HG03108 (cell line): ENCODE measurements around the gene PFKFB4.
"Not testable (repeated sequence)": the region's sequence is repeated elsewhere in the genome, so short reads cannot be mapped to it uniquely, and the experiment has no call there.

Source experiments
- ATAC-seq: cut with Tn5 transposase; IDR thresholded peaks from one replicate; pipeline ENCODE4 v1.9.1; 2021; ENCODE audit warnings: moderate library complexity; ENCODE audit not compliant: unreplicated experiment

PFKFB4 gene

DNA sequence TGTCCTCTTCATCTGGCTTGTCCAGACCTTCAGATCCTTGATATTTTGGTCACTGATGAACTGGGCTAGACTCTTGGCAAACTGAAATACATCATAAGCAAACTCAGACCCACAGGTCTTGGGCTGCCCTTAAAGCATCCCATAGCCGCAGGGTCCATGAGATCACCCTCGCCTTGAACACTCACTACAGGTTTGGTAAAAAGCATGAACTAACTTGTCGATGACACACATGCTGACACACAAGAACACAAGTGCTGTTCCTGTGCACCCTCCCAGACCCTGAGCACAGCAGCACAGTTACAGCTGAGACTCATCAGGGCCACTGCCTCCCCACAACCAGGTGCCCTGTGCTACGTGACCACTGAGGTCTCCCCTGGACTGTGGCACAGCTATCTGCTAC, 21.0 kb downstream of the PFKFB4 start:
- ATAC-seq, result no peak

DNA sequence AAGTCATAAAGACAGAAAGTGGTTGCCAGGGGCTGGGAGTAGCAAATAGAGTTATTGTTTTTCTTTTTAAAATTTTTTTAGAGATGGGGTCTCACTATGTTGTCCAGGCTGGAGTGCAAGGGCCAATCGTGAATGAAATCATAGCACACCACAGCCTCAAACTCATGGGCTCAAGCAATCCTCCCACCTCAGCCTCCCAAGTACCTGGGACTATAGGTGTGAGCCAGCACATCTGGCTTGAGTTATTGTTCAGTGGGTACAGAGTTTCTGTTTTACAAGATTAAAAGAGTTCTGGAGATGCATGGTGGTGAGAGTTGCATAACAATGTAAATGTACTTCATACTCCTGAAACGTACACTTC, 23.6 kb downstream of the PFKFB4 start:
- no peak for ATAC-seq

DNA sequence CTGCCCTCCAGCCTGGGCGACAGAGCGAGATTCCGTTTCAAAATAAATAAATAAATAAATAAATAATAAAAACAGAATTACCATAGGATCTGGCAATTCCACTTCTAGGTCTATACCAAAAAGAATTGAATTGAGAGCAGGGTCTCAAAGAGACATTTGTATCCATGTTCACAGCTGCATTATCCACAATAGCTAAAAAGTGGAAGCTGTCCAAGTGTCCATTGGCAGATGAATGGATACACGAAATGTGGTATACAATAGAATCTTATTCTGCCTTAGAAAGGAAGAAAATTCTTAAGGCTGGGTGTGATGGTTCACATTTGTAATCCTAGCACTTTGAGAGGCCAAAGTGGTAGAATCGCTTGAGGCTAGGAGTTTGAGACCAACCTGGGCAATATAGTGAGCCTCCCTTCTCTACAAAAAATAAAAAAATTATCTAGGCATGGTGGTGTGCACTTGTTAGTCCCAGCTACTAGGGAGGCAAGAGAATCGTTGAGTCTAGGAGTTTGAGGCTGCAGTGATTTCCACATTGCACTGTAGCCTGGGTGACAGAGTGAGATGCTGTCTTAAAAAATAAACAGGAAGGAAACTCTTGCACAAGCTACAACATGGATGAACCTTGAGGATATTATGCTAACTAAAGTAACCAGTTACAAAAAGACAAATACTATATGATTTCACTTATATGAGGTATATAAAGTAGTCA, 24.2 kb downstream of the PFKFB4 start:
- no peak for ATAC-seq

DNA sequence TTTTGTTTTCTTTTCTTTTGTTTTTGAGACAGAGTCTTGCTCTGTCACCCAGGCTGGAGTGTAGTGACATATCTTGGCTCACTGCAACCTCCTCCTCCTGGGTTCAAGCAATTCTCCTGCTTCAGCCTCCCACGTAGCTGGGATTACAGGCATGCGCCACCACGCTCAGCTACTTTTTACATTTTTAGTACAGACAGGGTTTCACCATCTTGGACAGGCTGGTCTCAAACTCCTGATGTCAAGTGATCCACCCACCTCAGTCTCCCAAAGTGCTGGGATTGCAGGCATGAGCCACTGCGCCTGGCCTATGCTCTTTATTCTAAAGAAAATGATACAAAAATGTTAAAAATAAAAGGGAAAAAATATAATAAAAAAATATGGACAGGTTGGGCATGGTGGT, 25.9 kb downstream of the PFKFB4 start:
- not testable (repeated sequence) for ATAC-seq

DNA sequence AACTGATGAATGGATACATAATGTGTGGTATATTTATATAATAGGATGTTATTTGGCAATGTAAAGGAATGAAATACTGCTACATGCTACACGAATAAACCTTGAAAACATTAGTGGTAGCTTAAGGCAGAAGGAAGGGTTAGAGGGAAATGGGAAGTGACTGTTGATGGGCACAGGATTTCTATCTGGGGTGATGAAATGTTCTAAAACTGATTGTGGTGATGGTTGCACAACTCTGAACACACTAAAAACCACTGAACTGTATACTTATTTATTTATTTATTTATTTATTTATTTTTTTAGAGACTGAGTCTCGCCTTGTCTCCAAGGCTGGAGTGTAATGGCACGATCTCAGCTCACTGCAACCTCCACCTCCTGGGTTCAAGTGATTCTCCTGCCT, 27.8 kb downstream of the PFKFB4 start:
- no peak for ATAC-seq

DNA sequence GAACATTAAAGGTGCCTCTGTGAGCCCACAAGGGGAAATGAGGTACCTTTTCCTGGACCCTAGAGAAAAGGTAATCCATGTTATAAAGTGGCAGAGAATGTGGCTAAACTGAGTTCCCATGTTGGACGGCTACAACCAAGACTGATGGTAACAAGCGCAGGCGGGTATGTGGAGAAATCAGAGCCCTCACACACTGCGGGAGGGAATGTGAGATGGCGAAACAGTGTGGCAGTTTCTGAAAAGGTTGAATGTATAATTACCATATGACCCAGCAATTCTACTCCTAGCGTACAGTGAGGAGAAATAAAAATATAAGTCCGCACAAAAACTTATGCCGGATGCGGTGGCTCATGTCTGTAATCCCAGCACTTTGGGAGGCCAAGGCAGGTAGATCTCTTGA, 28.6 kb downstream of the PFKFB4 start:
- ATAC-seq, result no peak

DNA sequence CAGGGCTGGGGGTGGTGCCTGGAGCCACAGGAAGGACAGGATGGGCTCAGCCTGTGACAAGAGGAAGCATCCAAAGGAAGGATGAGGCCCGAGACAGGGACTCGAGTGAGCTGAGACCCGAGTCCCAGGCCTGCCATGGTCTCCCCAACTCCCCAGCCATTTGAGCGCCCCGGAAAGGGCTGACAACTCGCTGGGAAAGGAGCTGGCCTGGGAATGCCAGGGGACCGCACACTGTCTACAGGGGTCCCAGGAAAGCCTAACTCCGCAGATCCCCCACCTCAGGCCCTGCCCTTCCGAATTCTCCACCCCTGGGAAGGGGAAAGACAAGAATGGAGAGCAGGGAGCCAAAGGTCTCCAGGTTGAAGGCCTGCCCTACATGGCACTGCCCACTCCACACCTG, 31.6 kb downstream of the PFKFB4 start:
- no peak for ATAC-seq

DNA sequence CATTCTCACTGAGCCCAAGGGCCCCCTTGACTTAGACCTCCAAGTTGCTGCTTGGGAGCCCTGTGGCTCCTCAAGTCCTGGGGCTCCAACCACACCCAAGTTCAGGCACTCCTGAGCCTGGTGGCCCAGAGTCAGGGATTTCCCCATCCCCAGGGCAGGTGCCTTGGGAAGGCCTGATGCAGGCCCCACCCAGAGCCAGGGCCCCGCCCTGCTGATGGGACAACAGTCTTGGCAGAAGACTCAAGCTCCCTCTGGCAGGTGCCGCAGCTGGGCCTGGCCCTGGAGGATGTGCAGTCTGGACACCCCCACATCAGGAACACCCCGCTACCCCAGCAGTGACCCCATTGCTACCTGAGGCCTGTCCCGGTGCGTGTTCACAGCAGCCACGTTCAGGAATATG, 35.0 kb downstream of the PFKFB4 start:
- ATAC-seq, result no peak

DNA sequence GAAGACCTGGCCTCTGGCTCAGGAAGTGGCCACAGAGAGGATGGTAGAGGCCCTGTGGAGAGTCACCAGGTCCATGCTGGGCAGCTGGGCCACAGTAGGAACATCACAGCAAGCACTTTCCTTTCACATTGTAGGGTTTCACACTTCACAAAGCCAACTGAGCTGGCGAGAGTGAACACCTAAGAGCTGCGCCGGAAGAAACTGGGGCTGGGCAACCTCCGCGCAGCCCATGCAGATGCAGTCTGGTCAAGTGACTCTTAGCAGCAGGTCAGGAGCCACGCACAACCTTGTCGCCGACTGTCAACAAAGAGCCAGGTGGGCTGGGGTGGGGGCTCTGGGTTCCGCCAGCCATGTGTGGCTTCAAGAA, 37.3 kb downstream of the PFKFB4 start:
- ATAC-seq, result no peak

DNA sequence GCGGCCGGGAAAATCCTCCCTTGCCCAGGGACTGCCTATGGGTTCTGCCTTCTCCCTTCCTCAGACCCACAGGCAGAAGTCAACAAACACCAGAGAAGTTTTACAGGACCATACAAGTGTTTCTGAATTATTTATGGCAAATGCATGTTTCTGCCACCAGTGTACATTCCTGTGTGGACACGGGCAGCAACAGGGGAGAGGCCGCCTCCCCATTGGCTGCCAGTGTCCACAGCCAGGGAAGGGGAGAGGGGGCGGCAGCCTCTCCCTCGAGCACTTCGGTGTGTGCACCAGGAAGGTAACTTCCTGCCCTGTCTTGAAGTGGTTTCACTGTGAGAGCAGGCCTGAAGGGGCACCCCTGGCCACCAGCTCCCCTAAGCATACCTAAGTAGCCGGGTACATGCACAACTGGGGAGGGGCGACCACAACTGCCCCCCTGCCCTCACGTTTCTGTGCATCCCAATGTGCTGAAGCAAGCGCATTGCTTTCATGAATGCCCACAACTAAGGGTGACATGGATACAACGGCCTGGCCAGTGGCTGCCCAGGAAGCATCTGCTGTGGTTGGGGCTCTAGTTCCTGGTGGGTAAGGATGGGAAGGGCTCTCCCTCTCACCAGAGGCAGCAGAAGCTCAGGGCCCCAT, 37.8 kb downstream of the PFKFB4 start:
- no peak for ATAC-seq

DNA sequence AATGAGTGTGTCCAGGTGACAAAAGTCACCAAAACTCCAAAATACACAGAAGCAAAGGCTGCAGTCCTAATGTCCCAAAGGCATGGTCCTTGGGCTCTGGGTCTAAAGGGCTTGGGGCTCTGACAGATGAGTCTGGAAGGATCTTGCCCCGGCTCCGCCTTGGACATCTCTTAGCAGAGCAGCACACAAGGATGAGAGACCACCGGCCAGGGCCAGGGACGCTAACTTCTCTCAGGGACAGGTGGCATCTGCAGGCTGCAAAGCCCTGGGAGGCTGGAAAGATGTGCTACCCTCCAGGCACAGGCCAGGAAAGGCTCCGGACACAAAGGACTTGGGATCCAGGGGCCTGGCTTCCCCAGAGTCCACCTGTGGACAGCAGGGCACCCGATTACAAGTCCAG, 38.5 kb downstream of the PFKFB4 start:
- no peak for ATAC-seq

DNA sequence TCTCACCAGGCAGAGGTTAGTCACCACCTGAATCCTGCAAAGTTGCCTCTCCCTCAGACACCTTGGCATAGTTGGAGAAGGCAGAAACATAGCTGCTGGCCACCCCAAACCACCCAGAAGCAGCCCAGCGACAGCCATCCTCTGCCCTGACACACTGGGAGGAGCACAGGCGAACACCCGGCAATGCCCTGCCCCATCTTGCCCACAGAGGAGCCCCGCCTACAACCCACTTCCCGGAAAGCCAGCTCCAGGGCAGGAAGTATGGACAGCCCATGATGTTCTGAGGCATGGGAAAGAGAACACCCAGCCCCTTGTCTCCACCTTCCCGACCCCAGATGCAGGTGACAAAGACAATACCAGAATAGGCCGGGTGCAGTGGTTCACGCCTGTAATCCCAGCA, 40.0 kb downstream of the PFKFB4 start:
- no peak for ATAC-seq

DNA sequence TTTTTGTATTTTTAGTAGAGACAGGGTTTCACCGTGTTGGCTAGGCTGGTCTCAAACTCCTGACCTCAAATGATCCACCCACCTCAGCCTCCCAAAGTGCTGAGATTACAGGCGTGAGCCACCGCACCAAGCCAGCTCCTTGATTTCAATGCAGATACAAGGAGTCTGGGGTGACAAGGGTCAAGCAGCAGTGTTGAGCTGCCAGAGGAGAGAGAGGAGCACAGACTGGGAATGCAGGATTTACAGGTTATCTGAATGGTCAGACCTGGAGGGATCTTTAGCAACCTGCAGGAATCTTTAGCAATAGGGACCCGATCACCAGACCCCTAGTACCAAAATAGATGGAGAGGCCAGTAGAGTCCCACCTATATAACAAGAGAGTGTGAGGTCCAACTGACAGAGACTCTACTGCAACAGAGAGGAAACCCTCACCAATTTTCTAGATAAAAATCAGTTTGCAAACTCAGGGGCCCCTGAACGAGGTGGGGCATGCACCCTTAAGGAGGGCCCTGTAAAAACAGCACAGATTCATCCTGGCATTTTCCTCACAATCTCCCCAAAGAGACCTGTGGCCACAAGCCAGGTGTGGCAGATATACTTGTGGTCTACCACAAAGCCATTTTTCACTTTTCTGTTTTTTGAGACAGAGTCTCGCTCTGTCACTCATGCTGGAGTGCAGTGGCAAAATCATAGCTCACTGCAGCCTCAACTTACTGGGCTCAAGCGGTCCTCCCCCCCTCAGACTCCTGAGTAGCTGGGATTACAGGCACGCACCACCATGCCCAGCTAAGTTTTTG, 42.0 kb downstream of the PFKFB4 start:
- no peak for ATAC-seq

DNA sequence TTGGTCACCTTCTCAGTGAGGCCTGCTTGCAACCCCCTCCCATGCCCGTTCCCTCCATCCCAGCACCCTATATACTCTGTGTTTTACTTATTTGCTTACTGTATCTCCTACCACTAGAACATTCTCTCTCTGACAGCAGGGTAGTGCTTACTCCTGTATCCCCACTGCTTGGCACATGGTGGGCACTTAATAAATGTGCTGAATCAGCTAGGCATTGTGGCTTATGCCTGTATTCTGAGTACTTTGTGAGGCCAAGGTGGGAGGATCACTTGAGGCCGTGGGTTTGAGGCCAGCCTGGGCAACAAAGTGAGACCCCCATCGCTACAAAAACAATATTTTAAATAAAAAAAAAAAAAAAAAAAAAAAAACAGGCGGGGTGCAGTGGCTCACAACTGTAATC, 45.1 kb downstream of the PFKFB4 start:
- no peak for ATAC-seq

DNA sequence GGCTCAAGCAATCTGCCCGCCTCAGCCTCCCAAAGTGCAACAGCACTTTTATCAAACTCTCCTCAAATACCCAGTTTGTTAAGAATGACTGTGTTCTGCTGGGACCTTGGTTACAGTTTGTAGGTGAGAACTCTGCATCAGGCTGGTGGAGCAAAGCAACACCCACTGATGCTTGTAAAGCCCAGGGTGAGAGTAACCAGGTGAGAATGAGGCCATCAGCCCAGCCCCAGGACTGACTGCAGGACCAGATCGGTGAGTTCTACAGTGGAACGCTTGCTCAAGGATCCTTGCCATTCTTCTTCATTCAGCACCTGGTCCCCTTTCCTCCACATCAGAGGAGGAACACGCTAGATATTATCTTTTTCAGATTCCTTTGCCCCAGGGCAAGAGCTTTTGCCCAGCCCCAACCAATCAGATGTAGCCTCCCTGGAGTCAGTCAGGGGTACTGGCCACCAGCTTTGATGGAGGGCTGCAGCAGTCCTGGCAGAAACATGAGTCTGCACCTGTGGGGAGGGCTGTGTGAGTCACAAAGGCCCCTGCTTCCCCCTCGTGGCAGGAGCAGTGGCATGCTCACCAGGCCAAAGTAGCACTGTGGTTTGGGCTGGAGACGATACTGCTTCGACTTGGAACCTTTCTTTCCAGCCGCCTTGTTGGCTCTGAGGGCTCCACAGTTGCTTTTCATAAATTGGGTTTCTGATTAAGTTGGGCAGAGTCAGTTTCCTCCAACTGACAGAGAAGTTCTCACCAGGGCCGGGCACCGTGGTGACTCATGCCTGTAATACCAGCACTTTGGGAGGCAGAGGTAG, 49.1 kb downstream of the PFKFB4 start:
- peak; percentile 66 for ATAC-seq

DNA sequence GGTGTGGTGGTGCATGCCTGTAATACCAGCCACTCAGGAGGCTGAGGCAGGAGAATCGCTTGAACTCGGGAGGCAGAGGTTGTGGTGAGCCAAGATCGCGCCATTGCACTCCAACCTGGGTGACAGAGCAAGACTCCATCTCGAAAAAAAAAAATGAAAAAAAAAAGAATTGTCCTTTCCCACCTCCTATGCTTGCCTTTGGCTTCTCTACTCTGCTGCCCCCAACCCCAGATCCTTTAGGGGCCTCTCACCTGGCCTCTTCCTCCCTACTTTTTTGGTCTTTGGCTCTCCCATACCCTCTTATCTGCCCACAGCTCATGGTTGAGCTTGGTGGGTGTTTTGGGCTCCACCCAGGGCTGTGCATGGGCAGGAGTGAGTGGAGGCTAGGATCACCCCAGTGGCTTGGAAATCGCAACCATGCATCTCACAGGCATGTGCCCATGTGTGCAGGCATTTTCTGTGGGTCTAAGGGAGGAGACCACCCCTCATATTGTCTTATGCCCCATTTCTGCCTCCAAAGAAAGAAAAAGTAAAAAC, 50.6 kb downstream of the PFKFB4 start:
- ATAC-seq, result no peak

DNA sequence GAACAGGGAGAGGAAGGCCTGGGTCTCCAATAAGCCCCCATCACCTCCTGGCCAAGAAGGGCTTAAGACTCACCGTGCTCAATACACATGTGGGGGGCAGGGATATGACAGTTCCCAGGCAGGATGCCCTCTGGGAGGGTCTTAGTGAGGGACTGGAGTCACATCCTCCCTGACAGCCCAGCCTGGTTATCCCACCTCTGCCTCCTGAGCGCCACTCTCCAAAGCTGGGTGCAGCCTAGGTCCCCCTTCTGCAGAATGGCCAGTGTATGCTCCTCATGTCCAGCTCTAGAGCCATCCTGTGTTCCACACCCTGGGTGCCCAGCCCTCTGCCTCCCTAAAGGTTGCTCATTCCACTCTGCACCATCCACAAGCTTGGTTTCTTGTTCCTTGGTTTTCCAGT, 51.5 kb downstream of the PFKFB4 start:
- no peak for ATAC-seq

DNA sequence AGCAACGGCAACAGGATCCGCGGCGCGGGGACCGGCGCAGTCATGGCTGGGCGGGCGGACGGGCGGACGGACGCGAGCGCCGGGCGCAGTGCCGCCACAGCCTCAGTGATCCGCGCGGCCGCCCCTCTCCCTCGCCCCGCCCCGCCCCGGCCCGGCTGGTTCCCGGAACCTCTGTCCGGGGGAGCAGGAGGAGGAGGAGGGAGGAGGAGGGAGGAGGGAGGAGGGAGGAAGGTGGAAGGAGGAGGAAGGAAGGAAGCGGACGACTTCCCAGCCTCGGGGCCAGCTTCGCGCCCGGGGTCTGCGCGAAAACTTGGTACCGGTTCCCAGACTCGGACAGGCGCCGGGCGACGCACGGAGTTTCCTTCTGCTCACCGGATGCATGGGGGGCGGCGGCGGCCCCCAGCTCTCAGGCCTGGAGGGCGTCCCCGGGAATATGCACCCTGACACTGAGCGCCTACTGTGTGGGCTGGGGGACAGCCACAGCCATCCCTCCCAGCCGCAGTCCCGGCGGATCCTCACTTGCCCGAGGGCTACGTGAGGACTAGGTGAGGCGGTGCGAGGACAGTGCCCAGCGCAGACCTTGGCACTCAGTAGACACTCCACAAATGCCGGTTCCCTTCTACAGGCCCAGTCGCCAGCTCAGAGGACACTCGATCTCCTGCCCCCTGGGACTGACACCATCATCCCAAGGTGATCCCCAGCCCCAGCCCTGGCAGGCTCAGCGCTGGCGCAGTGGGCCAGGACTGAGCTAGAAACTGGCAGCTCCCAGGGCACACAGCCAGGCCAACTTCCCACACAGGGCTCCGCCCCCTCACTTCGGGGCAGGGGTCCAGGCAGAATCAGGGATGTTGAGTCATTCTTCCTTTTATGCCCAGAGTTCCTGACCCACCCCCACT, 52.3 kb downstream of the PFKFB4 start, which contains the start of gene SHISA5:
SHISA5 (minus strand) TSS at position 124 of the 896 bp plus-strand sequence; CDS start at position 44, 80 bp downstream.
- peak; percentile 47 for ATAC-seq

DNA sequence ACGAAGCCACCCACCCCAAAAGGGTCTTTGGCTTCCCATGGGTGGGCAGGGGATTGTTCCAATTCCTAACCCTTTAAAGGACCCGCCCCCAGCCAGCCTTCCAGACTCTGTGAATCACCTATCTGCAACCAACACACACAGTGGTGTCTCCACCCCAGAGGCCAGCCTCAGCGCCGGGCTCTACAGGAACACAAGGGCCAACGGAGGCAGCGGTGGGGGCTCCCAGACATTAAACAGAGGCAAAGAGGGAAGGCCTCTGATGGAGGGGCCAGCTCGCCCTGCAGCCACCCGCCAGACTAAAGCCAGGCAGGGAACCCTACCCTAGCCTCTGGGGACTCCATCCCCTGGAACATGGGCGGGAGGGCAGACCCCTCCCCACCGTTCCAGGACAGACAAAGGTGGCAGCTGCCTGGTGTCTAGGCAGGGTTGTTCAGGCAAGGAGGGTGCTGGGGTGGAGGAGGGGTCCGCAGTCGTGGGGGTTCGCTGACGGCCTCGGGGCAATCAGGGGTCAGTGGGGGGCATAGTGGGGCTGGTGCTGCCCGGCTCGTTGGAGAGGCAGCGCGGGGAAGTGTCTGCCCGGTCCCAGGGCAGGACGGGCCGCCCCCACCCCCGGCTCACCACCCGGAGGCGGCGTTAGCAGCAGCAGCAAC, 53.1 kb downstream of the PFKFB4 start:
- ATAC-seq, result no peak
